Measurements from ENCODE around the gene MOB3C.

DNA sequence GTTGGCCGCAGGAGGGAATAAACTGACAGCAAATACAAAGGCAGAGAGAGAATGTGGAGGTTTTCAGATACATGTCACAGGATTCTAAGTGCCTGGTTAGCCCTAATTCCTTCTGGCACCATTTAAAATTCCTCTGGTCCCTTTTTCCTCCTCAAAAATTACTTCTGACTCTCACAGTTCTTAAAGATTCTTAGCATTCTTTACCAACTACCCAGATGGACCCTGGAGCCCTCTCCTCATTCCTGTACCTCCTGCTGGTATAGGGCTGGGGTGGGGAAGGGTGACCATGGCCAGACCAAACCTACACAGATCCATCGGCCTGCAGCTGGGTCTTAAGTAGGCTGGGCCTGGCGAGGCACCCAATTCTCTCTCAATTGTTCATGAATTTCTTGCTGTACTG is 19.8 kb downstream of the MOB3C start:
- TF ChIP-seq, protein P1, sequence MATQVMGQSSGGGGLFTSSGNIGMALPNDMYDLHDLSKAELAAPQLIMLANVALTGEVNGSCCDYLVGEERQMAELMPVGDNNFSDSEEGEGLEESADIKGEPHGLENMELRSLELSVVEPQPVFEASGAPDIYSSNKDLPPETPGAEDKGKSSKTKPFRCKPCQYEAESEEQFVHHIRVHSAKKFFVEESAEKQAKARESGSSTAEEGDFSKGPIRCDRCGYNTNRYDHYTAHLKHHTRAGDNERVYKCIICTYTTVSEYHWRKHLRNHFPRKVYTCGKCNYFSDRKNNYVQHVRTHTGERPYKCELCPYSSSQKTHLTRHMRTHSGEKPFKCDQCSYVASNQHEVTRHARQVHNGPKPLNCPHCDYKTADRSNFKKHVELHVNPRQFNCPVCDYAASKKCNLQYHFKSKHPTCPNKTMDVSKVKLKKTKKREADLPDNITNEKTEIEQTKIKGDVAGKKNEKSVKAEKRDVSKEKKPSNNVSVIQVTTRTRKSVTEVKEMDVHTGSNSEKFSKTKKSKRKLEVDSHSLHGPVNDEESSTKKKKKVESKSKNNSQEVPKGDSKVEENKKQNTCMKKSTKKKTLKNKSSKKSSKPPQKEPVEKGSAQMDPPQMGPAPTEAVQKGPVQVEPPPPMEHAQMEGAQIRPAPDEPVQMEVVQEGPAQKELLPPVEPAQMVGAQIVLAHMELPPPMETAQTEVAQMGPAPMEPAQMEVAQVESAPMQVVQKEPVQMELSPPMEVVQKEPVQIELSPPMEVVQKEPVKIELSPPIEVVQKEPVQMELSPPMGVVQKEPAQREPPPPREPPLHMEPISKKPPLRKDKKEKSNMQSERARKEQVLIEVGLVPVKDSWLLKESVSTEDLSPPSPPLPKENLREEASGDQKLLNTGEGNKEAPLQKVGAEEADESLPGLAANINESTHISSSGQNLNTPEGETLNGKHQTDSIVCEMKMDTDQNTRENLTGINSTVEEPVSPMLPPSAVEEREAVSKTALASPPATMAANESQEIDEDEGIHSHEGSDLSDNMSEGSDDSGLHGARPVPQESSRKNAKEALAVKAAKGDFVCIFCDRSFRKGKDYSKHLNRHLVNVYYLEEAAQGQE (IDR thresholded peaks at IDR 0.05; ENCODE audit: low read depth, low read length) = no peak
- TF ChIP-seq, protein P2, sequence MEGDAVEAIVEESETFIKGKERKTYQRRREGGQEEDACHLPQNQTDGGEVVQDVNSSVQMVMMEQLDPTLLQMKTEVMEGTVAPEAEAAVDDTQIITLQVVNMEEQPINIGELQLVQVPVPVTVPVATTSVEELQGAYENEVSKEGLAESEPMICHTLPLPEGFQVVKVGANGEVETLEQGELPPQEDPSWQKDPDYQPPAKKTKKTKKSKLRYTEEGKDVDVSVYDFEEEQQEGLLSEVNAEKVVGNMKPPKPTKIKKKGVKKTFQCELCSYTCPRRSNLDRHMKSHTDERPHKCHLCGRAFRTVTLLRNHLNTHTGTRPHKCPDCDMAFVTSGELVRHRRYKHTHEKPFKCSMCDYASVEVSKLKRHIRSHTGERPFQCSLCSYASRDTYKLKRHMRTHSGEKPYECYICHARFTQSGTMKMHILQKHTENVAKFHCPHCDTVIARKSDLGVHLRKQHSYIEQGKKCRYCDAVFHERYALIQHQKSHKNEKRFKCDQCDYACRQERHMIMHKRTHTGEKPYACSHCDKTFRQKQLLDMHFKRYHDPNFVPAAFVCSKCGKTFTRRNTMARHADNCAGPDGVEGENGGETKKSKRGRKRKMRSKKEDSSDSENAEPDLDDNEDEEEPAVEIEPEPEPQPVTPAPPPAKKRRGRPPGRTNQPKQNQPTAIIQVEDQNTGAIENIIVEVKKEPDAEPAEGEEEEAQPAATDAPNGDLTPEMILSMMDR (IDR thresholded peaks at IDR 0.05 in 2 of 3, conservative IDR thresholded peaks at IDR 0.05 in 1 of 3; ENCODE audit: control insufficient read depth in 2 of 3, extremely low read depth in 1 of 3, insufficient read depth in 1 of 3, low read depth in 3 of 3, low read length in 3 of 3) = no peak
- TF ChIP-seq, protein P3, sequence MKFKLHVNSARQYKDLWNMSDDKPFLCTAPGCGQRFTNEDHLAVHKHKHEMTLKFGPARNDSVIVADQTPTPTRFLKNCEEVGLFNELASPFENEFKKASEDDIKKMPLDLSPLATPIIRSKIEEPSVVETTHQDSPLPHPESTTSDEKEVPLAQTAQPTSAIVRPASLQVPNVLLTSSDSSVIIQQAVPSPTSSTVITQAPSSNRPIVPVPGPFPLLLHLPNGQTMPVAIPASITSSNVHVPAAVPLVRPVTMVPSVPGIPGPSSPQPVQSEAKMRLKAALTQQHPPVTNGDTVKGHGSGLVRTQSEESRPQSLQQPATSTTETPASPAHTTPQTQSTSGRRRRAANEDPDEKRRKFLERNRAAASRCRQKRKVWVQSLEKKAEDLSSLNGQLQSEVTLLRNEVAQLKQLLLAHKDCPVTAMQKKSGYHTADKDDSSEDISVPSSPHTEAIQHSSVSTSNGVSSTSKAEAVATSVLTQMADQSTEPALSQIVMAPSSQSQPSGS (IDR thresholded peaks at IDR 0.05; ENCODE audit: low read length) = no peak
- no peak for TF ChIP-seq NFYB (IDR thresholded peaks at IDR 0.05; ENCODE audit: insufficient read depth, low read depth, low read length)
- no peak for TF ChIP-seq CREB1 (IDR thresholded peaks at IDR 0.05; ENCODE audit: low read depth)
- no peak for TF ChIP-seq MXI1 (IDR thresholded peaks at IDR 0.05; ENCODE audit: low read depth, low read length)
- no peak for TF ChIP-seq POLR2AphosphoS5 (IDR thresholded peaks at IDR 0.05; ENCODE audit: low read length)
- no peak for TF ChIP-seq CHD2 (IDR thresholded peaks at IDR 0.05; ENCODE audit: borderline replicate concordance, low read depth, low read length)
